Fibroblast of skin of left biceps (primary cell): ENCODE results near the gene CDK6.

ENCODE experiments used
- DNase-seq, 2 experiments: peaks; one replicate each; pipeline ENCODE4 v3.0.0-alpha.2; 2013; ENCODE audit warnings: low read depth in 2 of 2

Gene CDK6

GRCh38 chr7:92681633-92682032 lies 154.7 kb downstream of the CDK6 start:
- no peak for DNase-seq

- DNase-seq: no peak
Observed at GRCh38 chr7:92680442-92680841, 155.9 kb downstream of the CDK6 start.

- no peak for DNase-seq
Observed at GRCh38 chr7:92678291-92678920, 158.0 kb downstream of the CDK6 start.

- no peak for DNase-seq
Observed at GRCh38 chr7:92674379-92674778, 162.0 kb downstream of the CDK6 start.

GRCh38 chr7:92671505-92672169 lies 164.7 kb downstream of the CDK6 start:
- no peak for DNase-seq

GRCh38 chr7:92670204-92670851 lies 166.0 kb downstream of the CDK6 start:
- no peak for DNase-seq

- no peak for DNase-seq
Observed at GRCh38 chr7:92669616-92670165, 166.7 kb downstream of the CDK6 start.

GRCh38 chr7:92668564-92668963 lies 167.8 kb downstream of the CDK6 start:
- no peak for DNase-seq

- DNase-seq: no peak
Observed at GRCh38 chr7:92667816-92668535, 168.4 kb downstream of the CDK6 start.

- DNase-seq: no peak
Observed at GRCh38 chr7:92665926-92666325, 170.4 kb downstream of the CDK6 start.

- DNase-seq: no peak
Observed at GRCh38 chr7:92661651-92662050, 174.7 kb downstream of the CDK6 start.

GRCh38 chr7:92658671-92659070 lies 177.7 kb downstream of the CDK6 start:
- DNase-seq: no peak

GRCh38 chr7:92657391-92657790 lies 179.0 kb downstream of the CDK6 start:
- DNase-seq: no peak

GRCh38 chr7:92656121-92656520 lies 180.3 kb downstream of the CDK6 start:
- no peak for DNase-seq

- DNase-seq: no peak
Observed at GRCh38 chr7:92655346-92655884, 181.0 kb downstream of the CDK6 start.

GRCh38 chr7:92653136-92653535 lies 183.2 kb downstream of the CDK6 start:
- no peak for DNase-seq

- DNase-seq: no peak
Observed at GRCh38 chr7:92652536-92652935, 183.8 kb downstream of the CDK6 start.

GRCh38 chr7:92650391-92650790 lies 186.0 kb downstream of the CDK6 start:
- no peak for DNase-seq

- no peak for DNase-seq
Observed at GRCh38 chr7:92648067-92648466, 188.3 kb downstream of the CDK6 start.

GRCh38 chr7:92647652-92648051 lies 188.7 kb downstream of the CDK6 start:
- no peak for DNase-seq

GRCh38 chr7:92647011-92647625 lies 189.3 kb downstream of the CDK6 start:
- DNase-seq: no peak
